GM19025 (cell line): Measurements from ENCODE around the gene GPC3.

Source experiments
- ATAC-seq: cut with Tn5 transposase; IDR thresholded peaks from one replicate; pipeline ENCODE4 v1.9.1; 2021; ENCODE audit warnings: mild to moderate bottlenecking, low read depth, moderate library complexity; ENCODE audit not compliant: unreplicated experiment

GPC3 gene

DNA sequence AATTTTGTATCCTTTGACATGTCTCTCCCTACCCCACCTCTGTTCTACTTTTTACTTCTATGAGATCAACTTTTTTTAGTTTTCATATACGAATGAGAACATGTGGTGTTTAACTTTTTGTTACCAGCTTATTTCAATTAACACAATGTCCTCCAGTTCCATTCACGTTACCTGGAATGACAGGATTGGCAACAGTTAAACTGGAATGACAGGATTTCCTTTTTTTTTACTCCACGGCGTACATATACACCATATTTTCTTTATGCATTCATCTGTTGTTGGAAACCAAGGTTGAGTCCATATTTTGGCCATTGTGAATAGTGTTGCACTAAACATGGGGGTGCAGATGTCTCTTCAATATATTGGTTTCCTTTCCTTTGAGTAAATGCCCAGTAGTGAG lies 398.3 kb downstream of the GPC3 start:
- no peak for ATAC-seq

DNA sequence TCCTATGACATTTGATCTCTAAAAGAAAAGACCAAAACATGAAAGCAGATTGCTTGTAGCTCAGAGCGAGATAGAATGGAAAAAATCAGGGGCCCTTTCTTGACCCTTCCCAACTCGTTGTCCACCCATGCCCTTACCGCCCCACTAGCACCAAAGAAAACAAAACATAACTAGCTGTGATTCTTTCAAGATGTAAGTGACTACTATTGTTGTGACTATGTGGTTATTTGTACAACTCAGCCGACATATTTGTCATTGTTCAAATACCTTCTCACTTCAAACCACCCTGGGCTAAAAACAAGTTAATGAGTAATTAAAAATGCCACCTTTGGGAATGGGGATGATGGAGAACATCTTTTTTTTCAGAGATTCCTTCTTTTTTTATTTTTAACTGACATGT lies 399.0 kb downstream of the GPC3 start:
- no peak for ATAC-seq

- ATAC-seq: no peak
Measured at GRCh38 chrX:133583825-133584224, 401.6 kb downstream of the GPC3 start.

- ATAC-seq: no peak
Measured at GRCh38 chrX:133580625-133581024, 404.8 kb downstream of the GPC3 start.

DNA sequence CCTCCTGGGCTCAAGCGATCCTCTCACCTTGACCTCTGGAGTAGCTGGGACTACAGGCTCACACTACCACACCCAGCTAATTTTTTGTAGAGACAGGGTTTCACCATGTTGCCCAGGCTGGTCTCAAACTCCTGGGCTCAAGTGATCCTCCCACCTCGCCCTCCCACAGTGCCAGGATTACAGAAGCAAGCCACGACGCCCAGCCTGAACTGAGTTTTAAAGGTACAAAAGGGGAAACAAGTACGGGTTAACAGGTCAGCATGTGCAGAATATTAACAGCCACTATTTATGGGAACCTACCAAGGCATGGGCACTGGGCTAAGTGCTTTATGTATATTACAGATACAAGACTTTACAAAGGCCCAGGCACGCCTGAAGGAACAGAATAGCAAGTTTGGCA lies 405.8 kb downstream of the GPC3 start:
- ATAC-seq: no peak

DNA sequence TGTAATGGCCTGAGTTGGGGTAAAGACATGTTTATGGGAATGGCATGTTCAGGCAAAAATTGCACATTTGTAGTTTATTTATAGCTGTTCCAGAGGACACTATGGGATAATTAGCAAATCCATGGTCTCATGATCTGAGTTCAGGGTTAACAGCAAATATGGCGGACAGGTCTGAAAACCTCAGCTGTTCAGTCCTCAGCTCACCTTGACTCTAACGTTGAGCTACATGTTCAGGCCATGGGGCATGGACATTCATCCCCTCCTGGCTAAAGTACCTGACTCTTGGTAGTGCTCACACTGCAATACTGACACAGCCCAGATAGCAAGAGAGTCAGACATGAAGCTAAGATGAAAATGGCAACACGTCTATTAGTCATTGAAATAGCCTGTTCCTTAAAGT lies 408.5 kb downstream of the GPC3 start:
- no peak for ATAC-seq

GRCh38 chrX:133575501-133576136 lies 409.8 kb downstream of the GPC3 start:
- ATAC-seq: no peak

DNA sequence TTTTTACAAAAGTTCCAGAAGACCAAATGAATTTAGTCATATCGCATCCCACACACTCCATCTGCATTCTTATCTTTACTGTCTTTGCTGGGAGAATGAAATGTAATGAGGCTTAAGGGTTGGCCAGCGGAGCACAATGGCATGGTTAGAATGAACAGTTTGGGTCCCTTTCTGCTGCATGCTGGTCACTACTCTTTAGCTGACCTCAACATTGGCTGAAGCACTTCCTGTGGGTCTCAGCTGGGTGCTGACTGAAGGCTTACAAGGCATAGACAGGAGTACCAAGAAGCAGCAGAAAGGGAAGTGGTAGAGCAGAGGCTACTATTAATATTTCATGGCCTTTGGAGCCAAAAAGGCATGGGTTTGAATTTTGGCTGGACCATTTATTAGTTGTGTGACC lies 410.7 kb downstream of the GPC3 start:
- ATAC-seq: no peak

GRCh38 chrX:133570549-133570948 lies 414.8 kb downstream of the GPC3 start:
- ATAC-seq: no peak

- no peak for ATAC-seq
Measured at GRCh38 chrX:133569217-133569616, 416.2 kb downstream of the GPC3 start.

DNA sequence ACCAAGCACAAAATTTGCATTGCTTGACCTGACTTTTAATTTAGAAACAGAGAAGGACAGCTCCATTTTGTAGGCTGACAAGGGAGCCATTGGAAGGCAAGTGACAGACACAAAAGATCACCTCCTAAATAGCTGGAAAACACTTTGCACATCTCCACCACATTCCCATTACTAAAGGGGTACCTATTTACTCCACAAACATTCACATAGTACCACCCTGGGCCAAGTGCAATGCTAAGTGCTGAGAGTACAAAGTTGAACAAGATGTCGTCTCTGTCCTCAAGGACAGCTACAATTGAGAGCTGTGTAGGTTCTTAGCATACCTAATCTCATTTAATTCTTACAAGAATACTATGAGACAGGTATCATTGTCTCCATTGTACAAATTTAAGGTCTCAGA lies 417.3 kb downstream of the GPC3 start:
- no peak for ATAC-seq

GRCh38 chrX:133566876-133567275 lies 418.5 kb downstream of the GPC3 start:
- no peak for ATAC-seq

DNA sequence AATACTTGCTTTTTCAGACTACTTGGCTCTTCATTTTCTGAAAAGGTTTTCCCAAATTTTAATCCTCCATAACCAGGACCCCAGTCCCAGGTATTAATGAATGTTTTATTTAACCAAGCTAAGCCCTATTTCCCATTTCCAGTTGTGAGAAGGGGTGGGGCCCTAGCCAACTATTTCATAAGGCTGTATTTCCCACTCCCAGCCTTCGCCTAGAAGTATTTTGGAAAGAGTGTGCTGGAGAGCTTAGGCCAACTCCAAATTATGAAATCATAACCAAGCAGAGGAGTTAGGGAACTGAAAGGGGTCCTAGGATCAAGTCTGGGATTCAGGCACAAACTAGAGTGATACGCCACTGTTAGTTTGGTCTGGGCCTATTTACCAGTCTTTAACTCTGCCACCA lies 421.7 kb downstream of the GPC3 start:
- ATAC-seq: no peak

GRCh38 chrX:133561251-133561650 lies 424.1 kb downstream of the GPC3 start:
- no peak for ATAC-seq

DNA sequence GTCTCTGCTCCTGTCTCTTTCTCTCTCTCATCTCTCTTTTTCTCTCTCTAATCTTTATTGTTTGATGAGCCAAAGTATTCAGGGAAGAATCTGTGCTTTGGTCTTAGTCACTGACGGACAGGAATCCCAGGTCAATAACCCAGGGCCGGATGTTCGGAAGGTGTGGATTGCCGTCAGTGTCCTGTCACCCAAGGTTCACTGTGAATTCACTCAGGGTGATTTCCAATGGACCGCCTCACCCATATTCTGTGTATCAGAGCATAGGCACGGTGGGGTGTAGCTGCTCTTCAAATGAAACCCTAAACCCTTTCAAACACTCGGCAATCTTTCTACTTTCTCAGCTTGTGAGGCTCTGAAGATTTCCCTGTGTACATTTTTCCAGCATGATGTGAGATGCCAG lies 425.5 kb downstream of the GPC3 start:
- no peak for ATAC-seq

GRCh38 chrX:133555782-133556458 lies 429.5 kb downstream of the GPC3 start:
- no peak for ATAC-seq

GRCh38 chrX:133550665-133551485 lies 434.5 kb downstream of the GPC3 start:
- ATAC-seq: no peak

DNA sequence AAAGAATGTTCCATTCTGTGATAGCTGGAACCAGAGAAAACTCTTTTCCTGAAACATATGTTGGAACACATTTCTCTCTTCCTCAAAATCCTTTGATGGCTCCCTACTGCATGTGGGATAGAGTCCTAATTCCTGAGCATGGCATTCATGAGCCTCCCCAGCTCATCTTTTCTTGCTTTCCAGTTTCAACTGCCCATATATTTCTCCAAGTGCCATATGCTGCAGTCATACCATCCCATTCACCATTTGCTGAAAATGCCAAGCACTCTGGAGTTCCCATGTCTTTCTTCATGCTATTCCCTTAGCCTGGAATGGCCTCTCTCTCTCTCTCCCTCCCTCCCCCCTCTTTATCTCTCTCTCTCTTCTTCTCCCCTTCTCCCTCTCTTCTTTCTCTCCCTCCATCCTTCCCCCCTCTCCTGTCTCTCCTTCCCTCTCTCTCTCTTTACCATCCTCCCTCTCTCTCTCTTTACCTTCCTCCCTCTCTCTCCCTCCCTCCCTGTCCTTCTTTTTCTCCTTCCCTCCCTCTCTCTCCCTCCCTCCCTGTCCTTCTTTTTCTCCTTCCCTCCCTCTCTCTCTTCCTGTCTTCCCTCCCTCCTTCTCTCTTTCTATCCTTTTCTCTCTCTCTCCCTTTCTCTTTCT lies 436.0 kb downstream of the GPC3 start:
- no peak for ATAC-seq

GRCh38 chrX:133546441-133546840 lies 439.0 kb downstream of the GPC3 start:
- no peak for ATAC-seq

DNA sequence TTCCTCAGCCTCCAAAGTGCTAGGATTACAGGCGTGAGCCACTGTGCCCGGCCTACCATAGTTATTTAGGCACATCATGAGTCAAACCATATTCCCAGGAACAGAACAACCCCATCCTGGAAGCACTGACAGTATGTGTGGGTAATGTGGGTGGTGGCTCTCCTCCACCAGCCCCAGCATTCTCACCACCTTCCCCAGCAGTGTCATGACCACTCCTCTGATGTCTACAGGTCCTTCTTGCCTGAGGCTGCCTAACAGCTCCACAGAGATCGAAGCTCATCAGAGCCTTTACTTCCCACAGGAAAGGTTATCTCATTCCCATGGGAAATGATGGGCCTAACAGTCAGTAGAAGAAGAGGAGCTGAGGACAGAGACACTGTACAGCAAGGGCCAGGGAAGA lies 440.6 kb downstream of the GPC3 start:
- ATAC-seq: no peak

DNA sequence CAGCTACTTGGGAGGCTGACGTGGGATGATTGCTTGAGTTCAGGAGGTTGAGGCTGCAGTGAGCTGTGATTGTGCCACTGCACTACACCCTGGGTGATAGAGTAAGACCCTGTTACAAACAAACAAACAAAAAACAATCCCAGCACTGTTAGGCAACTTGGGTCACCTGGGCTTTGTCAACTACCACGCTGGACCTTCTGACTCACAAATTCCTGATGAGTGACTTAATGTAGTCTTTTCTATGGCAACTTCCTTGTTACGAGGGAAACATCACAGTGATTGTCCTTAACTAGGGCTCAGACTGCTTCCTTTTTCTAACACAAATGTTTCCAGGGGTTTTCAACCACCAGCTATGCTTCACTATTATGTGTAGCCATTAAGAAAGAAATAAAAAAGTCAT lies 441.3 kb downstream of the GPC3 start:
- ATAC-seq: no peak
